Measurements from ENCODE around the gene UBE2QL1.

GRCh38 chr5:6498968-6499367 lies 50.3 kb downstream of the UBE2QL1 start:
- TF ChIP-seq CTCF (IDR thresholded peaks at IDR 0.05), result no peak
- no peak for TF ChIP-seq POLR2A (IDR thresholded peaks at IDR 0.05)
- no peak for TF ChIP-seq POLR2AphosphoS5 (IDR thresholded peaks at IDR 0.05)
